Left ventricle myocardium inferior (tissue), 1 donor: Measurements from ENCODE around the gene PRKAG1. TPM values are rescaled to one million over a fixed set of nuclear protein-coding genes. Genes with fewer than 3 reads are reported as not detected.

Experiments
- DNase-seq: peaks from one replicate; pipeline ENCODE4 v3.0.0-alpha.2; 2020
- H3K27ac ChIP-seq: fragments of 200-600 bp; replicated peaks from 2 replicates; pipeline ENCODE4 v1.8.0; 2021
- H3K27me3 ChIP-seq: fragments of 200-600 bp; 2 replicates; pipeline ENCODE4 v1.8.0; 2021; ENCODE audit warnings: low read depth
- H3K36me3 ChIP-seq: fragments of 200-600 bp; 2 replicates; pipeline ENCODE4 v1.8.0; 2021
- H3K4me1 ChIP-seq: fragments of 200-600 bp; 2 replicates; pipeline ENCODE4 v1.8.0; 2021
- H3K4me3 ChIP-seq: fragments of 200-600 bp; 2 replicates; pipeline ENCODE4 v1.8.0; 2021; ENCODE audit warnings: mild to moderate bottlenecking, moderate library complexity
- H3K9me3 ChIP-seq: fragments of 200-600 bp; replicated peaks from 2 replicates; pipeline ENCODE4 v1.8.0; 2021
- CTCF ChIP-seq: fragments of 200-600 bp; IDR thresholded peaks from 2 replicates; pipeline ENCODE4 v1.8.0; 2021; ENCODE audit warnings: antibody characterized with exemption, mild to moderate bottlenecking, borderline replicate concordance
- intact Hi-C: fragments of 100-400 bp; cut with micrococcal nuclease; formaldehyde crosslinking; loops from one replicate; pipeline ENCODE4 v1.11.0; 2022
- total RNA-seq: library from RNA; stranded (reverse); fragmentation: NEBNext Ultra II Directional; extraction: Animal tissue kit (Norgen Biotek cat#: 25700); gene quantifications from one replicate; pipeline ENCODE4 v1.2.1, GENCODE V29; 2021
- donor health status: DM: no; HTN: yes; CAD: no; lungs with severe emphysema.

PRKAG1 gene
- total RNA-seq, 1 donor from 2014 or later, result 104 TPM

- no peak for TF ChIP-seq CTCF
Measured at GRCh38 chr12:48952691-48953090, 65.9 kb downstream of the PRKAG1 start.

More at GRCh38 chr12:48952691-48953090, 65.9 kb downstream of the PRKAG1 start:
- DNase-seq, result no peak
- H3K27me3 ChIP-seq, result no peaks in the 10 kb centered on the region
- H3K27ac ChIP-seq, result no peak overlapping the region
- H3K36me3 ChIP-seq, result peaks cover 21% of the 10 kb centered on the region
- intact Hi-C loops, result no loop called here
- H3K9me3 ChIP-seq, result no peaks in the 10 kb centered on the region
- H3K4me3 ChIP-seq, result no peak overlapping the region
- peaks cover 39% of the 10 kb centered on the region for H3K4me1 ChIP-seq

Other genes with a start within 250 kb of the PRKAG1 start
- gene ADCY6, start 229.7 kb downstream of the PRKAG1 start, total RNA-seq, result 98.4 TPM
- 4.8 TPM for gene CACNB3, start 200.3 kb downstream of the PRKAG1 start, total RNA-seq
- gene DDX23, start 166.6 kb downstream of the PRKAG1 start, total RNA-seq, result 36.6 TPM
- gene RND1, start 152.9 kb downstream of the PRKAG1 start, total RNA-seq, result 0.47 TPM
- gene FKBP11, start 93.3 kb downstream of the PRKAG1 start, total RNA-seq, result 4.3 TPM
- gene ARF3, start 61.3 kb downstream of the PRKAG1 start, total RNA-seq, result 49.6 TPM
- 0.44 TPM for gene WNT10B, start 47.0 kb downstream of the PRKAG1 start, total RNA-seq
- gene WNT1, start 40.5 kb downstream of the PRKAG1 start, total RNA-seq, result not detected
- gene DDN, start 19.4 kb downstream of the PRKAG1 start, total RNA-seq, result 1.4 TPM
- 38.5 TPM for gene KMT2D, start 42.0 kb upstream of the PRKAG1 start, total RNA-seq
- not detected for gene RHEBL1, start 51.2 kb upstream of the PRKAG1 start, total RNA-seq
- gene DHH, start 76.0 kb upstream of the PRKAG1 start, total RNA-seq, result 0.41 TPM
- 27.5 TPM for gene LMBR1L, start 92.1 kb upstream of the PRKAG1 start, total RNA-seq
- gene TUBA1B, start 112.6 kb upstream of the PRKAG1 start, total RNA-seq, result 318 TPM
- 102 TPM for gene TUBA1A, start 170.3 kb upstream of the PRKAG1 start, total RNA-seq
- gene TUBA1C, start 246.3 kb upstream of the PRKAG1 start, total RNA-seq, result 35.0 TPM